ENCODE data around the gene GPRIN1. TPM values are rescaled to one million over a fixed set of nuclear protein-coding genes. Genes with fewer than 3 reads are reported as not detected.

GPRIN1 gene
- total RNA-seq, 2 donors from 2014 or later: 0.14 to 6.6 TPM

DNA sequence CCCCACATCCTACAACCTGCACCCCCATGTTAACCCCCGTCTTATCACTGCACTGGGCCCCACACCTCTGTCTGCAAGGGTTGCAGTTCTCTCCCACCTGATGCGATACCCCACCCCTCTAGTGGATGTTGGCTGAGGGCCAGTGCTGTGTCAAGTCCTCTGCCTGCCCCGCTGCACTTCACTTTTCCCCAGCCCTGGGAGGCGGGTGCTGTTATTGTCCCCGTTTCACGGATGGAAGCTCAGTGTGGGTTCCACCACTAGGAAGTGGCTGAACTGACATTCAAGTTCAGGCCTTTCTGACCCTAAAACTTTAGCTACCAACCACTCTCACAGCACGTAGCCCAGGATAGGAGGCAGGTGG, 16.9 kb upstream of the GPRIN1 start:
- DNase-seq (ENCODE audit: low spot score): no peak
- Histone ChIP-seq H3K27me3 (replicated peaks; ENCODE audit: insufficient read depth) (peaks cover 21% of the 10 kb centered on the region), H3K9me3 (no peaks in the 10 kb centered on the region), H3K27ac (no peak overlapping the region), H3K4me1 (replicated peaks) (no peaks in the 10 kb centered on the region), H3K36me3 (no peaks in the 10 kb centered on the region), H3K4me3 (no peak overlapping the region)
- TF ChIP-seq POLR2AphosphoS5 (IDR thresholded peaks at IDR 0.05) (no peak), POLR2A (IDR thresholded peaks at IDR 0.05) (no peak)
- 48% methylated on average over 7 of the region's 7 CpGs for WGBS
- intact Hi-C loops (cut with DNase I): no loop called here

DNA sequence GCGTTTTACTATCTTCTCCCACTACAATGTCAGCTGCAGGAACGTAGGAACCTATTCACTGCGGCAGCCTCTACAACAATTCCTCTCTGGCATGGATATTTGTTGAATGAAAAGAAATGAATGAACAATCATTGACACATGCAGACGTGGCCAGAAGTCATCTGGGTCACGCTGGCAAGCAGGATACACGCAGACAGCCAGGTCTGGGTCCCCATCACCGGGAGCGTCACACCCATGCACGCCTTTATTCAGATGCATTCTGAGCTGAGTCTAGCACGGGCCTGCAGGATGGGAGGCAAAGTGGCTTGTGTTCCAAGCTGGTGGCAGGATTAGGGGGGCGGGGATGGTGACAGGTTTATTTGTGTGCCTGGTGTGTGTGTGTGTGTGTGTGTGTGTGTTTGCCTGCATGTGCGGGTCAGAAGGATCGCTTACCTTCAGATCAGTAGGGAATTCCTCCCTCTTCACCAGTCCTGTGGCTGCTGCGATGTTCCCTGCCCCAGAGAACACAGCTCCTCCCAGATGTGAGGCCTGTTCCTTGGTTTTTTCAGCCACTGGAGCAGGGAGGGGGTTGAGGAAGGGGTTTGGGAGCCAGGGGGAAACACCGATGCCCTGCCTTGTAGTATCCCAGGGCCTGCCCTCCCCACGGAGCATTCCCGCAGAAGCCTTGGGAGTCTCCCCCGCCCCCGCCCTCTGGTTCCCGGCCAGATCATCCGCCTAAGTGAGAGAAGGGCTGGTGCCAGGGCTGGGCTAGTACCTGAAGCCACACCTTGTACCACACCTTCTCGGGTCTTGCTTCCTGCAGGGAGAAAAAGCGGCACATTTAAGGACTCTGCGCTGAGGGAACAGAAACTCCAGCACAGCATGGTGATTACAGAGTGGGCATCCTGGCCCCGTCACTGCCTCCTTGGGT, 16.3 kb upstream of the GPRIN1 start:
- 38% methylated on average over 25 of the region's 25 CpGs for WGBS
- Histone ChIP-seq H3K36me3 (no peaks in the 10 kb centered on the region), H3K27me3 (replicated peaks; ENCODE audit: insufficient read depth) (peaks cover 26% of the 10 kb centered on the region), H3K4me1 (replicated peaks) (no peaks in the 10 kb centered on the region), H3K4me3 (no peak overlapping the region), H3K27ac (no peak overlapping the region), H3K9me3 (no peaks in the 10 kb centered on the region)
- DNase-seq (ENCODE audit: low spot score): no peak
- intact Hi-C loops (cut with DNase I): no loop called here
- TF ChIP-seq CTCF (IDR thresholded peaks at IDR 0.05): no peak
- TF ChIP-seq POLR2AphosphoS5 (IDR thresholded peaks at IDR 0.05): no peak
- TF ChIP-seq POLR2A (IDR thresholded peaks at IDR 0.05): no peak

- DNase-seq (ENCODE audit: low spot score): no peak
- no peak overlapping the region for H3K4me3 ChIP-seq
- 81% methylated on average over 2 of the region's 2 CpGs for WGBS
- no peaks in the 10 kb centered on the region for H3K9me3 ChIP-seq
- H3K27me3 ChIP-seq (replicated peaks; ENCODE audit: insufficient read depth): peaks cover 33% of the 10 kb centered on the region
- TF ChIP-seq POLR2A (IDR thresholded peaks at IDR 0.05) (no peak), CTCF (IDR thresholded peaks at IDR 0.05) (no peak), POLR2AphosphoS5 (IDR thresholded peaks at IDR 0.05) (no peak)
- no peaks in the 10 kb centered on the region for H3K4me1 ChIP-seq (replicated peaks)
- no peak overlapping the region for H3K27ac ChIP-seq
- H3K36me3 ChIP-seq: no peaks in the 10 kb centered on the region
- intact Hi-C loops (cut with DNase I): no loop called here
Observed at GRCh38 chr5:176625512-176625911, 15.6 kb upstream of the GPRIN1 start.

- H3K9me3 ChIP-seq: no peaks in the 10 kb centered on the region
- no peaks in the 10 kb centered on the region for H3K36me3 ChIP-seq
- H3K4me1 ChIP-seq (replicated peaks): no peaks in the 10 kb centered on the region
- intact Hi-C loops (cut with DNase I): no loop called here
- no peak overlapping the region for H3K27ac ChIP-seq
- no peak for DNase-seq (ENCODE audit: low spot score)
- 57% methylated on average over 9 of the region's 9 CpGs for WGBS
- H3K4me3 ChIP-seq: no peak overlapping the region
- TF ChIP-seq CTCF (IDR thresholded peaks at IDR 0.05): no peak
- no peak for TF ChIP-seq POLR2A (IDR thresholded peaks at IDR 0.05)
- TF ChIP-seq POLR2AphosphoS5 (IDR thresholded peaks at IDR 0.05): no peak
- peaks cover 36% of the 10 kb centered on the region for H3K27me3 ChIP-seq (replicated peaks; ENCODE audit: insufficient read depth)
Observed at GRCh38 chr5:176624938-176625337, 15.0 kb upstream of the GPRIN1 start.

DNA sequence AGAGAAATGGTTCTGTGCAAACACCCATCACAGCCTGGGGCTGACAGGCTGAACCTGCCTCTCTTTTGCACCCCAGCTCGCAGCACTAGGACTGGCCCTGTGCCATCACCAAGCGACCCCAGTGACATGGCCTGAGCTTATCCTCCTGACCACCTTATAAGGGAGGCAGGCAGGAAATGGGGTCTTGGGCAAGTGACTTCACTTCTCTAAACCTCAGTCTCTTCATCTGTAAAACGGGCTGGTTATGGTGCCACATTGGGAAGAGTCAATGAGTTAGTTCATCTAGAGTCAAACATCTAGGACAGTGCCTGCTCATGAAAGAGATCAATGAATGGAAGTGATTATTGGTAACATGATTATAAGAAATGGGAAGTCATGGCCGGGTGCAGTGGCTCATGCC, 14.2 kb upstream of the GPRIN1 start:
- WGBS: 64% methylated on average over 4 of the region's 4 CpGs
- no peak for TF ChIP-seq POLR2A (IDR thresholded peaks at IDR 0.05)
- TF ChIP-seq CTCF (IDR thresholded peaks at IDR 0.05): no peak
- no peak for TF ChIP-seq POLR2AphosphoS5 (IDR thresholded peaks at IDR 0.05)
- Histone ChIP-seq H3K4me3 (no peak overlapping the region), H3K4me1 (replicated peaks) (no peaks in the 10 kb centered on the region), H3K27ac (no peak overlapping the region), H3K36me3 (no peaks in the 10 kb centered on the region), H3K27me3 (replicated peaks; ENCODE audit: insufficient read depth) (peaks cover 38% of the 10 kb centered on the region), H3K9me3 (no peaks in the 10 kb centered on the region)
- intact Hi-C loops (cut with DNase I): no loop called here
- DNase-seq (ENCODE audit: low spot score): no peak
